ENCODE measurements around the gene PRC1. TPM values are rescaled to one million over a fixed set of nuclear protein-coding genes. Genes with fewer than 3 reads are reported as not detected.
A peak's percentile ranks its signal among the peaks of the same experiment; 100 is the strongest.

The PRC1 gene
- total and polyA plus RNA-seq, 2 of the 13 experiments (the other 11 are each of a cell fraction or from before 2014, with no cell fraction given), result 137 to 162 TPM

- TF ChIP-seq SP1 (IDR thresholded peaks at IDR 0.05) (no peak), SP1 (CRISPR knock-in tag; IDR thresholded peaks at IDR 0.05) (peak; percentile 59), ZBTB7B (CRISPR knock-in tag; IDR thresholded peaks at IDR 0.05) (peak; percentile 93), UBTF (CRISPR knock-in tag; IDR thresholded peaks at IDR 0.05) (peak; percentile 49), ZNF564 (CRISPR knock-in tag; IDR thresholded peaks at IDR 0.05) (0 out of 2 replicates have a peak, but pooled peaks have one; percentile 50), ELF1 (CRISPR knock-in tag; IDR thresholded peaks at IDR 0.05) (peak; percentile 8; the same call in 1 of the 2 replicates), ZNF792 (CRISPR knock-in tag; IDR thresholded peaks at IDR 0.05) (no peak), FOSL2 (CRISPR knock-in tag; IDR thresholded peaks at IDR 0.05) (peak; percentile 5; the same call in 1 of the 2 replicates), GABPB1 (CRISPR knock-in tag; IDR thresholded peaks at IDR 0.05) (peak; percentile 73), SP2 (CRISPR knock-in tag; IDR thresholded peaks at IDR 0.05) (0 out of 2 replicates have a peak, but pooled peaks have one; percentile 14), AFF4 (CRISPR knock-in tag; IDR thresholded peaks at IDR 0.05) (no peak), ZUFSP (CRISPR knock-in tag; IDR thresholded peaks at IDR 0.05; ENCODE audit: borderline replicate concordance) (no peak), ZNF263 (CRISPR knock-in tag; IDR thresholded peaks at IDR 0.05) (no peak), MEIS1 (CRISPR knock-in tag; IDR thresholded peaks at IDR 0.05; ENCODE audit: borderline replicate concordance) (peak; percentile 17; the same call in 1 of the 2 replicates), TRAFD1 (CRISPR knock-in tag; IDR thresholded peaks at IDR 0.05; ENCODE audit: borderline replicate concordance) (no peak), THAP9 (CRISPR knock-in tag; IDR thresholded peaks at IDR 0.05; ENCODE audit: borderline replicate concordance) (peak; percentile 56; the same call in 1 of the 2 replicates)
Observed at GRCh38 chr15:90934949-90935751, 59.2 kb downstream of the PRC1 start, which contains the start of gene UNC45A (continued).

Measured in HepG2 (cell line).